Thyroid gland (tissue), 4 donors: ENCODE measurements around the gene INPP5A. TPM values are rescaled to one million over a fixed set of nuclear protein-coding genes. Genes with fewer than 3 reads are reported as not detected.

Source experiments
- DNase-seq, 2 donors: peaks; one replicate each; pipeline ENCODE4 v3.0.0-alpha.2; 2019
- H3K27ac ChIP-seq, 3 donors: fragments of 200-600 bp; sonication (generic); 1 replicate in 2 of 3; 2 replicates in 1 of 3; pipeline ENCODE4 v1.5.1; 2016 to 2019; ENCODE audit warnings: mild to moderate bottlenecking in 1 of 3, moderate library complexity in 1 of 3
- H3K27me3 ChIP-seq: fragments of 200-600 bp; sonication (generic); one replicate; pipeline ENCODE4 v1.5.1; 2019
- H3K36me3 ChIP-seq, 2 donors: fragments of 200-600 bp; sonication (generic); one replicate each; pipeline ENCODE4 v1.5.1; 2016 to 2019
- H3K4me1 ChIP-seq, 2 donors: fragments of 200-600 bp; sonication (generic); one replicate each; pipeline ENCODE4 v1.5.1; 2017 to 2019
- H3K4me3 ChIP-seq, 3 donors: fragments of 200-600 bp; sonication (generic); replicated peaks in 1 of 3; 1 replicate in 2 of 3; 2 replicates in 1 of 3; pipeline ENCODE4 v1.5.1; 2016; ENCODE audit warnings: mild to moderate bottlenecking in 1 of 3
- H3K9me3 ChIP-seq: fragments of 200-600 bp; sonication (generic); one replicate; pipeline ENCODE4 v1.5.1; 2017
- POLR2A ChIP-seq, 2 donors: fragments of 450-650 bp; IDR thresholded peaks; one replicate each; pipeline ENCODE4 v1.6.1; 2017; ENCODE audit warnings: antibody characterized with exemption in 2 of 2, mild to moderate bottlenecking in 2 of 2, moderate library complexity in 1 of 2
- WGBS, 2 donors: methylation state at CpG; one replicate each; pipeline ENCODE4 v1.1.5; 2017; 5-methylcytosine and 5-hydroxymethylcytosine counted together
- intact Hi-C: fragments of 100-400 bp; cut with DNase I; formaldehyde crosslinking; loops from one replicate; pipeline ENCODE4 v1.15.1; 2023
- total RNA-seq, 4 donors: library from RNA; depleted of rRNA; stranded (reverse); fragments of >200 nt; gene quantifications; one replicate each; pipeline ENCODE4 v1.2.3, GENCODE V29; 2016
- TF ChIP-seq, protein P1 (sequence below), 6 experiments: fragments of 200-600 bp in 3 of 6; fragments of 450-650 bp in 3 of 6; sonication (generic) in 3 of 6; IDR thresholded peaks; one replicate each; pipeline ENCODE4 v1.5.1; 2016 to 2019; ENCODE audit warnings: antibody characterized with exemption in 6 of 6, mild to moderate bottlenecking in 2 of 6, inconsistent platforms in 1 of 6, moderate library complexity in 1 of 6

Gene INPP5A
- total RNA-seq, 4 donors from 2014 or later, result 30.4 to 75.8 (median 41.1) TPM

DNA sequence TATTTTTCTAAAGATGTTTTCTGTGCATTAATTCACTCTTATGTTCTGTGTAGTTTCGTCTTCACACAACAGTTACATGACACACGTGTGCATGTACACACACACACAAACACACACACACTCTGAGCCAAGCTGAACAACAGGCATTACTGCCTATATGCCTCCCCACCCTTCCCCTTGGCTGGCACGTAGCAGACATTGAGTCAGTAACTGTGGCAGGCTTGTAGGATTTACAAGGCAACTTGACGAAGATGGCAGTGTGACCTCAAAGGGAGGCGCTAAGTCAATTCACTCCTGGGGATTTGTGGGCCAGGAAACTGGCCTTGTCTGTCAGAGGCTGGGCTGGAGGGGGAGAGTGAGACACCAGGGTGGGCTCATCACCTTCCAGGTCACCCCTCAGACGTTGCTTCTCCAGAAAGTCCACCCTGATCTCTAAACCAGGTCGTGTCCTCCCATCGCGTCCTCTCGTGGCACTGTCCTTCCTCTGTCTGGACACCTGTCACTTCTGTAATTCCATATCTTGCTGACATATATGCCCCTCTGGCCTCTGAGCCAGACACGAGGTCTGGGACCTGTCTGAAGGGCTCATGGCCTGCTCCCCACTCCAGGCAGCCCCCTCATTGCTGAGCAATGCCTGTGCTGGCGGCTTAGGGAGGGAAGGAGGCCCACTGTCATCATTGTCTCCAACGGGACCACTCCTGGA lies 41.1 kb upstream of the INPP5A start:
- no peak overlapping the region for H3K4me3 ChIP-seq
- no peaks in the 10 kb centered on the region for H3K27me3 ChIP-seq
- intact Hi-C loops, result no loop called here
- 88 to 90% methylated on average over 12 to 13 of the region's 13 CpGs for WGBS, 2 donors
- TF ChIP-seq, protein P1, sequence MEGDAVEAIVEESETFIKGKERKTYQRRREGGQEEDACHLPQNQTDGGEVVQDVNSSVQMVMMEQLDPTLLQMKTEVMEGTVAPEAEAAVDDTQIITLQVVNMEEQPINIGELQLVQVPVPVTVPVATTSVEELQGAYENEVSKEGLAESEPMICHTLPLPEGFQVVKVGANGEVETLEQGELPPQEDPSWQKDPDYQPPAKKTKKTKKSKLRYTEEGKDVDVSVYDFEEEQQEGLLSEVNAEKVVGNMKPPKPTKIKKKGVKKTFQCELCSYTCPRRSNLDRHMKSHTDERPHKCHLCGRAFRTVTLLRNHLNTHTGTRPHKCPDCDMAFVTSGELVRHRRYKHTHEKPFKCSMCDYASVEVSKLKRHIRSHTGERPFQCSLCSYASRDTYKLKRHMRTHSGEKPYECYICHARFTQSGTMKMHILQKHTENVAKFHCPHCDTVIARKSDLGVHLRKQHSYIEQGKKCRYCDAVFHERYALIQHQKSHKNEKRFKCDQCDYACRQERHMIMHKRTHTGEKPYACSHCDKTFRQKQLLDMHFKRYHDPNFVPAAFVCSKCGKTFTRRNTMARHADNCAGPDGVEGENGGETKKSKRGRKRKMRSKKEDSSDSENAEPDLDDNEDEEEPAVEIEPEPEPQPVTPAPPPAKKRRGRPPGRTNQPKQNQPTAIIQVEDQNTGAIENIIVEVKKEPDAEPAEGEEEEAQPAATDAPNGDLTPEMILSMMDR (IDR thresholded peaks at IDR 0.05), result no peak
- TF ChIP-seq POLR2A (IDR thresholded peaks at IDR 0.05), result no peak
- H3K27ac ChIP-seq, result no peak overlapping the region
- no peak for DNase-seq
- H3K9me3 ChIP-seq, result no peaks in the 10 kb centered on the region
- no peaks in the 10 kb centered on the region for H3K36me3 ChIP-seq
- H3K4me1 ChIP-seq, result no peaks in the 10 kb centered on the region

DNA sequence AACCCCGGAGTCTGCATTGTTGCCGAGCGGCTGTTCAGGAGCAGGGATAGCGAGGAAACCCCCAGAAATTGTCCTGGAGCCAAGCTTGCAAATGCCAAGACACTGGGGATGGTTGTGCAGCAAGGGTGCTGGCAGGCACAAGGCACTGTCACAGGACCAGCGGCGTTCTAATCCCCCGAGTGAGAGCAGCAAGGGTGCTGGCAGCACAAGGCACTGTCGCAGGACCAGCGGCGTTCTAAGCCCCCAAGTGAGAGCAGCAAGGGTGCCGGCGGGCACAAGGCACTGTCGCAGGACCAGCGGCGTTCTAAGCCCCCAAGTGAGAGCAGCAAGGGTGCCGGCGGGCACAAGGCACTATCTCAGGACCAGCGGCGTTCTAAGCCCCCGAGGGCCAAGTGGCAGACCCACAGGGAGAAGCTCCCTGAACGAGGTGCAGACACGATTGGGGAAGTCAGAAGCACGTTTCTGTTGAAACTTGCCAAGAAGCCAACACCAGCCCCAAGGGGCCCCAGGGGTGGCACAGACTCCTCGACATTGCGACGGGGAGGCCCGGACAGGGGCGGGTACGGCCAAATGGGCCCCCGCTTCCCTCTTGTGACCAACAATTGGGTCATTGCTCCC lies 40.4 kb upstream of the INPP5A start:
- DNase-seq, result no peak
- 82 to 85% methylated on average over 22 to 25 of the region's 30 CpGs for WGBS, 2 donors
- H3K36me3 ChIP-seq, result no peaks in the 10 kb centered on the region
- no peaks in the 10 kb centered on the region for H3K4me1 ChIP-seq
- H3K9me3 ChIP-seq, result no peaks in the 10 kb centered on the region
- TF ChIP-seq, protein P1 (IDR thresholded peaks at IDR 0.05), result no peak
- TF ChIP-seq POLR2A (IDR thresholded peaks at IDR 0.05), result no peak
- H3K27me3 ChIP-seq, result no peaks in the 10 kb centered on the region
- H3K4me3 ChIP-seq, result no peak overlapping the region
- intact Hi-C loops, result no loop called here
- no peak overlapping the region for H3K27ac ChIP-seq

DNA sequence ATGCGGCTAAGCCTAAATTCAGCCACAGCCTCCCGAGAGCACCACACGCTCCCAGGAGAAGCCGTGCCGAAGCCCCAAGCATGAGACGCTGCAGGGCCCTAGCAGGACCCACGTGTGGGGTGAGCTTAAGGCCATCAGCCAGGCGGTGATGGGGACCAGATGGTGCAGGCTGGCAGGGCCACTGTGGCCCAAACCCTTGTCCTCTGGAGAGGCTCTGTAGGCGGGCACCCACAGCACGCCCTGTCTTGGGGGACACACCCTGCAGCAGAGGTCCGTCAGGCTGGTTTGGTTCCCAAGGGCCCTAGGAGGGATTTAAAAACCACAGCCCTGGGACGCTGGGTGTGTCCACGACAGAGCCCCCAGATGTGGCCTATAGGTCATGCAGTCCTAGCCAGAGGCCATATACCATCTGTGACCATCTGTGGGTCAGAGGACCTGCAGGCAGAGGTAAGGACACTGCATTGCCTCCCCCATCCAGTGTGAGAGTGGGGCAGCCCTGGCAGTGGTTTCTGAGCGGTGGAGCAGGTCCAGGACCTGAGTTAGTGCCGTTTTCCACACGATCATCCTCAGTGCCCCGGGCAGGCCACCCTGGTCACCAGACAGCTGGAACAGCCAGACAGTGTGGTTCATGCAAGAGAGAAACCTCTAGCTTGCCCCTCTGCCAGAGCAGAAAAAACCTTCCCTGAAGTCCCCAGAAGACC lies 39.6 kb upstream of the INPP5A start:
- no peak overlapping the region for H3K4me3 ChIP-seq
- intact Hi-C loops, result no loop called here
- H3K36me3 ChIP-seq, result no peaks in the 10 kb centered on the region
- H3K4me1 ChIP-seq, result no peaks in the 10 kb centered on the region
- TF ChIP-seq, protein P1 (IDR thresholded peaks at IDR 0.05), result no peak
- no peak for TF ChIP-seq POLR2A (IDR thresholded peaks at IDR 0.05)
- no peak overlapping the region for H3K27ac ChIP-seq
- WGBS, 2 donors, result 93% methylated on average over 9 to 12 of the region's 17 CpGs
- no peaks in the 10 kb centered on the region for H3K27me3 ChIP-seq
- no peak for DNase-seq
- H3K9me3 ChIP-seq, result no peaks in the 10 kb centered on the region

DNA sequence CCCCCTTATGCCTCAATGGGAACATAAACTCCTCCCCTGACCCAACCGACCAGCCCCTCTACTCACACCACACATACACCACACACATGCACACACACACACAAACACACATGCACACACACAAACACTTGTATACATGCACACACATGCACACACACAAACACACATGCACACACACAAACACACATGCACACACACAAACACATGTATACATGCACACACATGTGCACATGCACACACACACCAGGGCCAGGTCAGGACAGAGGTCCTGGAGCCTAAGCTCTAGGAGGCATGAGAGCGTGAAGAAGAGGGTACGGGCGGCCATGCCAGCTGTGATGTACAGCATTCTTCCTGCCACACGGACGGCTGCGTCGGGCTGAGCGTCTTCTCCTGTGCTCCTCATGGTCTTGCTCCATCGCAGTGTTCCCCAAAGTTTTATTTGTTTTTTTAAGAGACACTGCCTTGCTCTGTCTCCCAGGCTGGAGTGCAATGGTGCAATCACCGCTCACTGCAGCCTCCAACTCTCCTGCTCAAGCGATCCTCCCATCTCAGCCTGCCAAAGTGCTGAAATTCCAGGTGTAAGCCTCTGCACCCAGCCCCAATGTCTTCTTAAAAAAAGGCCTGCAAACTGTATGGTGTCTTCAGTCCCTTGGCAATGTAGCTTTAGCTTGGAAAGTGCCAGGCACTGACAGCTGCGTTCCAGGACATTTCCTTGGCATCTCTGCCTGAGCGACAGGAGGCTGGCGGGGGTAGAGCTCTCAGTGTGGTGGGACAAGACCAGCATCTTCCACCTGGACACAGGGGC lies 38.8 kb upstream of the INPP5A start:
- Histone ChIP-seq H3K27ac (no peak overlapping the region), H3K36me3 (no peaks in the 10 kb centered on the region), H3K4me1 (no peaks in the 10 kb centered on the region), H3K27me3 (no peaks in the 10 kb centered on the region), H3K9me3 (no peaks in the 10 kb centered on the region), H3K4me3 (no peak overlapping the region)
- intact Hi-C loops, result no loop called here
- peak; percentile 44 to 49 for DNase-seq
- TF ChIP-seq POLR2A (IDR thresholded peaks at IDR 0.05), result no peak
- TF ChIP-seq, protein P1 (IDR thresholded peaks at IDR 0.05), result no peak
- 46 to 54% methylated on average over 13 to 15 of the region's 15 CpGs for WGBS, 2 donors
